ENCODE data around the gene RRP1B.

DNA sequence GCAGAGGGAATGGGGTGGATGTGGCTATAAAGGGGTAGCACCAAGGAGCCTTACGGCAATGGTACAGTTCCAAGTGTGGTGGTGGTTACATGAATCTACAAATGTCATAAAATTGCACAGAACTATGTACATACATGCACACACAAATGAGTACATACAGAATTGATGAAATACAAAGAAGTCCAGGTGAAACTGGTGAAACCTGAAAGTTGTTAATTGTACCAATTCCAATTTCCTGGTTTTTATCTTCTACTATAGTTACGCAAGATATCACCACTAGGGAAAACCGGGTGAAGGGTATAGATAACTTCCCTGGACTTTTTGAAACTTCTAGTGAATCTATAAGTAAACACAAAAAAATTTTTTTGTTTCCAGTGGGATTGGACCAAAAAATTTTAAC, 19.0 kb upstream of the RRP1B start:
- TF ChIP-seq TCF7L2 (IDR thresholded peaks at IDR 0.05; ENCODE audit: low read depth, low read length) = no peak
- TF ChIP-seq, protein P1, sequence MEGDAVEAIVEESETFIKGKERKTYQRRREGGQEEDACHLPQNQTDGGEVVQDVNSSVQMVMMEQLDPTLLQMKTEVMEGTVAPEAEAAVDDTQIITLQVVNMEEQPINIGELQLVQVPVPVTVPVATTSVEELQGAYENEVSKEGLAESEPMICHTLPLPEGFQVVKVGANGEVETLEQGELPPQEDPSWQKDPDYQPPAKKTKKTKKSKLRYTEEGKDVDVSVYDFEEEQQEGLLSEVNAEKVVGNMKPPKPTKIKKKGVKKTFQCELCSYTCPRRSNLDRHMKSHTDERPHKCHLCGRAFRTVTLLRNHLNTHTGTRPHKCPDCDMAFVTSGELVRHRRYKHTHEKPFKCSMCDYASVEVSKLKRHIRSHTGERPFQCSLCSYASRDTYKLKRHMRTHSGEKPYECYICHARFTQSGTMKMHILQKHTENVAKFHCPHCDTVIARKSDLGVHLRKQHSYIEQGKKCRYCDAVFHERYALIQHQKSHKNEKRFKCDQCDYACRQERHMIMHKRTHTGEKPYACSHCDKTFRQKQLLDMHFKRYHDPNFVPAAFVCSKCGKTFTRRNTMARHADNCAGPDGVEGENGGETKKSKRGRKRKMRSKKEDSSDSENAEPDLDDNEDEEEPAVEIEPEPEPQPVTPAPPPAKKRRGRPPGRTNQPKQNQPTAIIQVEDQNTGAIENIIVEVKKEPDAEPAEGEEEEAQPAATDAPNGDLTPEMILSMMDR (IDR thresholded peaks at IDR 0.05) = no peak

Data from Panc1 (cell line).